ENCODE data around the gene UCN.
A peak's percentile ranks its signal among the peaks of the same experiment; 100 is the strongest.
"Not testable (repeated sequence)": the region's sequence is repeated elsewhere in the genome, so short reads cannot be mapped to it uniquely, and the experiment has no call there.

UCN gene

DNA sequence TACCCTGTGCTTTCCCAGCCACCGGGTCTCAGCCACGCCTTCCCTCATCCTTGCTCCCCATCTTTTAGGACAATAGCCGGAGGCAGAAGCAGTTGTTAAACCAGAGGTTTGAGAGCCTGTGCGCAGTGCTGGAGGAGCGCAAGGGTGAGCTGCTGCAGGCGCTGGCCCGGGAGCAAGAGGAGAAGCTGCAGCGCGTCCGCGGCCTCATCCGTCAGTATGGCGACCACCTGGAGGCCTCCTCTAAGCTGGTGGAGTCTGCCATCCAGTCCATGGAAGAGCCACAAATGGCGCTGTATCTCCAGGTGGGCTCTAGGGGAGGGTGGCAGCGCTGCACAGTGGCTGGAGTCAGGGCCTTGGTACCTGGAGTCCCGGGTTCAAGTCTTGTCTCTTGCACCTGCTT, 2.7 kb downstream of the UCN start:
- no peak overlapping the region for H3K9ac ChIP-seq (ENCODE audit: insufficient read length, low read depth)
- H3K27me3 ChIP-seq (ENCODE audit: insufficient read depth, insufficient read length) = no peaks in the 10 kb centered on the region
- H3K4me1 ChIP-seq (ENCODE audit: insufficient read depth, insufficient read length) = no peaks in the 10 kb centered on the region
- DNase-seq (ENCODE audit: low read depth, low spot score) = no peak
- no peak for TF ChIP-seq YY1 (IDR thresholded peaks at IDR 0.05; ENCODE audit: insufficient read depth, insufficient read length)
- TF ChIP-seq SUZ12 (IDR thresholded peaks at IDR 0.05; ENCODE audit: extremely low read depth, insufficient read depth, insufficient read length) = no peak
- no peak for TF ChIP-seq ZNF274 (IDR thresholded peaks at IDR 0.05; ENCODE audit: low read depth, low read length)
- H3K36me3 ChIP-seq (ENCODE audit: insufficient read depth, insufficient read length, low read length) = peaks cover 27% of the 10 kb centered on the region
- no peaks in the 10 kb centered on the region for H3K9me3 ChIP-seq (ENCODE audit: insufficient read depth, low read length)
- H3K4me3 ChIP-seq (ENCODE audit: insufficient read length, low read depth) = no peak overlapping the region

DNA sequence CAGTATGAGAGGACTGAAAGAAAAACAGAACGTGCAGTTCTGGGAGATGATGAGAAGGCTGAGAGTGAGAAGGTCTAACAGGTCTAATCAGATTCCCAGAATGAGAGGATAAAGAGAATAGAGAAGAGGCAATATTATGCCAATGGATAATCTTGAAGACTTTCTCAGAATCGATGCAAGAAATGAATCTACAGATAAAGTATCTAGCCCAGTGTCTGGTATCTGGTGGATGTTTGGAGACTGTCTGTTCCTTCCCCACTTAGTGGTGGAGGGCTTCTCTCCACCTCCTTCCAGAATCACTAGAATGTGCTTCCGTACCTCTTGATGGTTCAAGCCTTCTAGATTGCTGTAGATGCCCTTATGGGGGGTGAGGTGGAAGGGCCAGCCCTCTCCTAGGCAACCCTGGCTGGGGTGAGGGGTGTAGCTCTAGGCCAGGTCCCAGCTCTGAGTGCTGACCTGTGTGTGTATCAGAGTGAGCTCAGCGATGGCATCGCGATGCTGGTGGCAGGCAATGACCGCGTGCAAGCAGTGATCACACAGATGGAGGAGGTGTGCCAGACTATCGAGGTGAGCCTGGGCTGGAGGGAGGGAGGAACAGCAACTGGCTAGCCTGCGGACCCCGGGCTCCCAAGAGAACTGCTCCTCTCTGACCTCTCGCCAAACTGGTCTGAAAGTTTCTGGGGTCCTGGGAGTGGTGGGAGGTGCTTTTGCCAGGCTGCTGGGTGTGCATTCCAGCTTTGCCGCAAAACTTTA, 3.6 kb downstream of the UCN start:
- no peak overlapping the region for H3K9ac ChIP-seq (ENCODE audit: insufficient read length, low read depth)
- H3K4me3 ChIP-seq (ENCODE audit: insufficient read length, low read depth) = no peak overlapping the region
- H3K9me3 ChIP-seq (ENCODE audit: insufficient read depth, low read length) = no peaks in the 10 kb centered on the region
- TF ChIP-seq YY1 (IDR thresholded peaks at IDR 0.05; ENCODE audit: insufficient read depth, insufficient read length) (no peak), ZNF274 (IDR thresholded peaks at IDR 0.05; ENCODE audit: low read depth, low read length) (no peak), SUZ12 (IDR thresholded peaks at IDR 0.05; ENCODE audit: extremely low read depth, insufficient read depth, insufficient read length) (no peak)
- no peak for DNase-seq (ENCODE audit: low read depth, low spot score)
- H3K4me1 ChIP-seq (ENCODE audit: insufficient read depth, insufficient read length) = no peaks in the 10 kb centered on the region
- H3K36me3 ChIP-seq (ENCODE audit: insufficient read depth, insufficient read length, low read length) = peaks cover 23% of the 10 kb centered on the region
- H3K27me3 ChIP-seq (ENCODE audit: insufficient read depth, insufficient read length) = no peaks in the 10 kb centered on the region

GRCh38 chr2:27303093-27304025, 4.9 kb downstream of the UCN start:
- Histone ChIP-seq H3K9me3 (ENCODE audit: insufficient read depth, low read length) (no peaks in the 10 kb centered on the region), H3K4me1 (ENCODE audit: insufficient read depth, insufficient read length) (no peaks in the 10 kb centered on the region), H3K4me3 (ENCODE audit: insufficient read length, low read depth) (no peak overlapping the region), H3K9ac (ENCODE audit: insufficient read length, low read depth) (no peak overlapping the region), H3K36me3 (ENCODE audit: insufficient read depth, insufficient read length, low read length) (peaks cover 14% of the 10 kb centered on the region), H3K27me3 (ENCODE audit: insufficient read depth, insufficient read length) (no peaks in the 10 kb centered on the region)
- DNase-seq (ENCODE audit: low read depth, low spot score) = peak; percentile 65
- TF ChIP-seq SUZ12 (IDR thresholded peaks at IDR 0.05; ENCODE audit: extremely low read depth, insufficient read depth, insufficient read length) (no peak), YY1 (IDR thresholded peaks at IDR 0.05; ENCODE audit: insufficient read depth, insufficient read length) (no peak), ZNF274 (IDR thresholded peaks at IDR 0.05; ENCODE audit: low read depth, low read length) (no peak)

- not testable (repeated sequence) for H3K4me1 ChIP-seq (ENCODE audit: insufficient read depth, insufficient read length); H3K4me3 ChIP-seq (ENCODE audit: insufficient read length, low read depth); DNase-seq (ENCODE audit: low read depth, low spot score); H3K9me3 ChIP-seq (ENCODE audit: insufficient read depth, low read length); H3K9ac ChIP-seq (ENCODE audit: insufficient read length, low read depth); H3K27me3 ChIP-seq (ENCODE audit: insufficient read depth, insufficient read length); H3K36me3 ChIP-seq (ENCODE audit: insufficient read depth, insufficient read length, low read length)
These were observed 7.6 kb downstream of the UCN start for GRCh38 chr2:27300606-27301005.

DNA sequence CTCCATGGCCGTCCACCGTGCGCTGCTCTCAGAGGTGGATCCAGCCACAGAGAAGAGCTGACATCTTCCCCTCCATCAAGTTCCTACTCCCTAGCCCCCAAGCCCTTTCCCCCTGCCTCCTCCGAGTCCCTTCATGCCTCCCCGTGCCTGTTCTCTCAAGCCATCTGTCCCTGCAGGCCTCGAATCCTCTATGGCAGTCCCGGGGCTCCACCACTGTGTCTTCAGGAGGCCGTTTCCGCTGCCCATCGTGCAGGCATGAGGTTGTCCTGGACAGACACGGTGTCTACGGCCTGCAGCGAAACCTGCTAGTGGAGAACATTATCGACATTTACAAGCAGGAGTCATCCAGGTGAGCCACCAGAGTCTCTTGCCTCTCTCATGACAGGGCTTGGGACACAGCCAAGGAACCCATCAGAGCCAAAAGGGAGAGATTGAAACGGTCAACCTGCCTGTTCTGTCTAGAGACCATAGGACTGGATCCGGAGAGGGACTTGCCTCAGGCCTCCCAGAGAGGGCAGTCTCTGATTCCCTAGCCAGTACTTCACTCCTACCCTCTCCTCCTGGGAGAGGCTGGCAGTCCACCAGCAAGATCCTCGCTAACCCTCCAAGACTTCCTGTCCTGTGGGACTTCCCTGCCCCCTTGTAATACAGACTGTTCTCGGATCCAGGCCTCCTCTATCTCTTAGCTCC, 9.7 kb downstream of the UCN start:
- no peaks in the 10 kb centered on the region for H3K4me1 ChIP-seq (ENCODE audit: insufficient read depth, insufficient read length)
- H3K9me3 ChIP-seq (ENCODE audit: insufficient read depth, low read length) = no peaks in the 10 kb centered on the region
- no peak overlapping the region for H3K9ac ChIP-seq (ENCODE audit: insufficient read length, low read depth)
- no peak for DNase-seq (ENCODE audit: low read depth, low spot score)
- H3K36me3 ChIP-seq (ENCODE audit: insufficient read depth, insufficient read length, low read length) = no peaks in the 10 kb centered on the region
- no peak overlapping the region for H3K4me3 ChIP-seq (ENCODE audit: insufficient read length, low read depth)
- TF ChIP-seq YY1 (IDR thresholded peaks at IDR 0.05; ENCODE audit: insufficient read depth, insufficient read length) (no peak), SUZ12 (IDR thresholded peaks at IDR 0.05; ENCODE audit: extremely low read depth, insufficient read depth, insufficient read length) (no peak), ZNF274 (IDR thresholded peaks at IDR 0.05; ENCODE audit: low read depth, low read length) (no peak)
- H3K27me3 ChIP-seq (ENCODE audit: insufficient read depth, insufficient read length) = no peaks in the 10 kb centered on the region

- Histone ChIP-seq H3K9ac (ENCODE audit: insufficient read length, low read depth) (no peak overlapping the region), H3K4me3 (ENCODE audit: insufficient read length, low read depth) (no peak overlapping the region), H3K36me3 (ENCODE audit: insufficient read depth, insufficient read length, low read length) (no peaks in the 10 kb centered on the region), H3K27me3 (ENCODE audit: insufficient read depth, insufficient read length) (no peaks in the 10 kb centered on the region), H3K4me1 (ENCODE audit: insufficient read depth, insufficient read length) (no peaks in the 10 kb centered on the region), H3K9me3 (ENCODE audit: insufficient read depth, low read length) (no peaks in the 10 kb centered on the region)
- DNase-seq (ENCODE audit: low read depth, low spot score) = no peak
- TF ChIP-seq YY1 (IDR thresholded peaks at IDR 0.05; ENCODE audit: insufficient read depth, insufficient read length) (no peak), ZNF274 (IDR thresholded peaks at IDR 0.05; ENCODE audit: low read depth, low read length) (no peak), SUZ12 (IDR thresholded peaks at IDR 0.05; ENCODE audit: extremely low read depth, insufficient read depth, insufficient read length) (no peak)
These were observed 11.1 kb downstream of the UCN start for GRCh38 chr2:27297195-27297594.

- DNase-seq (ENCODE audit: low read depth, low spot score) = no peak
- no peaks in the 10 kb centered on the region for H3K9me3 ChIP-seq (ENCODE audit: insufficient read depth, low read length)
- H3K27me3 ChIP-seq (ENCODE audit: insufficient read depth, insufficient read length) = no peaks in the 10 kb centered on the region
- no peaks in the 10 kb centered on the region for H3K36me3 ChIP-seq (ENCODE audit: insufficient read depth, insufficient read length, low read length)
- no peaks in the 10 kb centered on the region for H3K4me1 ChIP-seq (ENCODE audit: insufficient read depth, insufficient read length)
- H3K9ac ChIP-seq (ENCODE audit: insufficient read length, low read depth) = no peak overlapping the region
- TF ChIP-seq SUZ12 (IDR thresholded peaks at IDR 0.05; ENCODE audit: extremely low read depth, insufficient read depth, insufficient read length) (no peak), ZNF274 (IDR thresholded peaks at IDR 0.05; ENCODE audit: low read depth, low read length) (no peak), YY1 (IDR thresholded peaks at IDR 0.05; ENCODE audit: insufficient read depth, insufficient read length) (no peak)
- H3K4me3 ChIP-seq (ENCODE audit: insufficient read length, low read depth) = no peak overlapping the region
These were observed 11.8 kb downstream of the UCN start for GRCh38 chr2:27296481-27296880.

Measured in NT2/D1 (cell line).